HUES64 (cell line): ENCODE measurements around the gene PROK1.
"Not testable (repeated sequence)": the region's sequence is repeated elsewhere in the genome, so short reads cannot be mapped to it uniquely, and the experiment has no call there.

ENCODE experiments used
- H3K27ac ChIP-seq: 2 replicates; pipeline ENCODE4 v1.7.0; 2013; ENCODE audit warnings: low read depth, low read length, inconsistent platforms
- H3K27me3 ChIP-seq: 2 replicates; pipeline ENCODE4 v1.6.1; 2013; ENCODE audit warnings: mild to moderate bottlenecking, low read length; ENCODE audit not compliant: insufficient read depth
- H3K36me3 ChIP-seq: 2 replicates; pipeline ENCODE4 v1.6.1; 2013; ENCODE audit warnings: mild to moderate bottlenecking, low read length; ENCODE audit not compliant: insufficient read depth
- H3K4me1 ChIP-seq: 2 replicates; pipeline ENCODE4 v1.6.1; 2013; ENCODE audit warnings: mild to moderate bottlenecking, low read length, moderate library complexity; ENCODE audit not compliant: insufficient read depth
- H3K4me3 ChIP-seq: 2 replicates; pipeline ENCODE4 v1.5.1; 2013; ENCODE audit warnings: mild to moderate bottlenecking, low read length, moderate library complexity
- H3K9ac ChIP-seq: 2 replicates; pipeline ENCODE4 v1.6.1; 2013; ENCODE audit warnings: mild to moderate bottlenecking, low read depth, low read length
- H3K9me3 ChIP-seq: 2 replicates; pipeline ENCODE4 v1.6.1; 2013; ENCODE audit warnings: low read depth, low read length; ENCODE audit not compliant: insufficient read depth
- WGBS: fragments of 150-250, 120-280 bp; methylation state at CpG from one replicate; pipeline ENCODE4 v1.1.7; 2013; ENCODE audit warnings: missing lambda C conversion rate; 5-methylcytosine and 5-hydroxymethylcytosine counted together

The PROK1 gene

GRCh38 chr1:110434946-110435345, 16.0 kb upstream of the PROK1 start:
- no peaks in the 10 kb centered on the region for H3K9me3 ChIP-seq
- no peaks in the 10 kb centered on the region for H3K36me3 ChIP-seq
- no peak overlapping the region for H3K27ac ChIP-seq
- no peaks in the 10 kb centered on the region for H3K27me3 ChIP-seq
- no peak overlapping the region for H3K4me3 ChIP-seq
- H3K9ac ChIP-seq, result no peak overlapping the region
- 97% methylated on average over 3 of the region's 3 CpGs for WGBS
- H3K4me1 ChIP-seq, result peaks cover 16% of the 10 kb centered on the region

GRCh38 chr1:110436635-110437034, 14.3 kb upstream of the PROK1 start:
- WGBS, result 61% methylated on average over 7 of the region's 7 CpGs
- Histone ChIP-seq H3K4me1 (peaks cover 16% of the 10 kb centered on the region), H3K27me3 (no peaks in the 10 kb centered on the region), H3K27ac (no peak overlapping the region), H3K9ac (no peak overlapping the region), H3K36me3 (no peaks in the 10 kb centered on the region), H3K4me3 (no peak overlapping the region), H3K9me3 (no peaks in the 10 kb centered on the region)

- not testable (repeated sequence) for H3K9me3 ChIP-seq, H3K36me3 ChIP-seq, H3K27me3 ChIP-seq, H3K9ac ChIP-seq, H3K27ac ChIP-seq, H3K4me3 ChIP-seq
- 64% methylated on average over 9 of the region's 9 CpGs for WGBS
- peaks cover 16% of the 10 kb centered on the region for H3K4me1 ChIP-seq
Measured at GRCh38 chr1:110437645-110438299, 13.2 kb upstream of the PROK1 start.

- H3K4me3 ChIP-seq, result no peak overlapping the region
- H3K9me3 ChIP-seq, result no peaks in the 10 kb centered on the region
- 92% methylated on average over 4 of the region's 4 CpGs for WGBS
- H3K27ac ChIP-seq, result no peak overlapping the region
- H3K36me3 ChIP-seq, result no peaks in the 10 kb centered on the region
- H3K4me1 ChIP-seq, result peaks cover 9% of the 10 kb centered on the region
- no peaks in the 10 kb centered on the region for H3K27me3 ChIP-seq
- H3K9ac ChIP-seq, result no peak overlapping the region
Measured at GRCh38 chr1:110438893-110439292, 12.1 kb upstream of the PROK1 start.

- not testable (repeated sequence) for H3K27ac ChIP-seq, H3K27me3 ChIP-seq, H3K4me1 ChIP-seq, H3K9ac ChIP-seq, H3K9me3 ChIP-seq, H3K4me3 ChIP-seq, H3K36me3 ChIP-seq
- WGBS, result 89% methylated on average over 2 of the region's 3 CpGs
Measured at GRCh38 chr1:110439873-110440272, 11.1 kb upstream of the PROK1 start.

GRCh38 chr1:110440877-110441276, 10.1 kb upstream of the PROK1 start:
- H3K9me3 ChIP-seq, result no peaks in the 10 kb centered on the region
- H3K9ac ChIP-seq, result no peak overlapping the region
- no peak overlapping the region for H3K27ac ChIP-seq
- no peaks in the 10 kb centered on the region for H3K27me3 ChIP-seq
- 57% methylated on average over 3 of the region's 3 CpGs for WGBS
- peaks cover 4% of the 10 kb centered on the region; the same call in 1 of the 2 replicates for H3K4me1 ChIP-seq
- H3K4me3 ChIP-seq, result no peak overlapping the region
- H3K36me3 ChIP-seq, result no peaks in the 10 kb centered on the region

GRCh38 chr1:110441888-110442287, 9.1 kb upstream of the PROK1 start:
- no peak overlapping the region for H3K9ac ChIP-seq
- no peak overlapping the region for H3K4me3 ChIP-seq
- H3K9me3 ChIP-seq, result no peaks in the 10 kb centered on the region
- H3K27me3 ChIP-seq, result no peaks in the 10 kb centered on the region
- H3K36me3 ChIP-seq, result no peaks in the 10 kb centered on the region
- no peak overlapping the region for H3K27ac ChIP-seq
- no peaks in the 10 kb centered on the region; the same call in 1 of the 2 replicates for H3K4me1 ChIP-seq

GRCh38 chr1:110443451-110443850, 7.5 kb upstream of the PROK1 start:
- Histone ChIP-seq H3K36me3 (no peaks in the 10 kb centered on the region), H3K27ac (no peak overlapping the region), H3K4me1 (no peaks in the 10 kb centered on the region; the same call in 1 of the 2 replicates), H3K9me3 (no peaks in the 10 kb centered on the region), H3K9ac (no peak overlapping the region), H3K27me3 (no peaks in the 10 kb centered on the region), H3K4me3 (no peak overlapping the region)
- WGBS, result 89% methylated on average over 8 of the region's 8 CpGs

- Histone ChIP-seq H3K27me3 (no peaks in the 10 kb centered on the region), H3K4me3 (no peak overlapping the region), H3K36me3 (no peaks in the 10 kb centered on the region), H3K9ac (no peak overlapping the region), H3K9me3 (no peaks in the 10 kb centered on the region), H3K4me1 (no peaks in the 10 kb centered on the region; the same call in none of the 2 replicates), H3K27ac (no peak overlapping the region)
- WGBS, result 89% methylated on average over 8 of the region's 8 CpGs
Measured at GRCh38 chr1:110444561-110444960, 6.4 kb upstream of the PROK1 start.

- Histone ChIP-seq H3K27me3 (no peaks in the 10 kb centered on the region), H3K9me3 (no peaks in the 10 kb centered on the region), H3K36me3 (no peaks in the 10 kb centered on the region), H3K4me1 (peaks cover 6% of the 10 kb centered on the region), H3K27ac (no peak overlapping the region), H3K9ac (no peak overlapping the region), H3K4me3 (no peak overlapping the region)
- WGBS, result 62% methylated on average over 12 of the region's 12 CpGs
Measured at GRCh38 chr1:110449661-110450651, 993 bp upstream of the PROK1 start.

- Histone ChIP-seq H3K9me3 (no peaks in the 10 kb centered on the region), H3K27me3 (no peaks in the 10 kb centered on the region), H3K9ac (no peak overlapping the region), H3K27ac (no peak overlapping the region), H3K4me3 (no peak overlapping the region), H3K4me1 (peaks cover 6% of the 10 kb centered on the region), H3K36me3 (no peaks in the 10 kb centered on the region)
- 85% methylated on average over 7 of the region's 7 CpGs for WGBS
Measured at GRCh38 chr1:110452330-110452729, 1.4 kb downstream of the PROK1 start.
